ENCODE data around the gene RANBP17. TPM values are rescaled to one million over a fixed set of nuclear protein-coding genes. Genes with fewer than 3 reads are reported as not detected.

RANBP17 gene
- total and polyA plus RNA-seq, 2 experiments from 2014 or later: 43.8 to 53.1 TPM

DNA sequence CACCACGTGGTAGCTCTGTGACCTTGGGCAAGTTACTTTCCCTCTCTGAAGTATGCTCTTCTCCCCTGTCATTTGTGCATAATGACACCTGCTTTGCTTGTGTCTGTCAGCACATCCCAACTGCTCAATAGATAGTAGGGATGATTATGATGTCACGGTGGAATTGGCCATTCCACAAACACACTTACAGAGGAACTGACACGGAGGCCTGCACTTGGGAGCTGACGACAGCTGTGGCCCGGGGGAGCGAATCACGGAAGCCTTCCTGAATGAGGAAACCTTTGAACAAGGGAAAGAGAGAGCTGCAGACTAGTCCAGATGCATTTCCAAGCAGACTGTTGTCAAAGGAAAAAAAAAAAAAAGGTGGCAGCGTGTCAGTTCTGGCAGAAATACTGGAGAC lies 468.2 kb downstream of the RANBP17 start (continued):
- TF ChIP-seq, protein P1, sequence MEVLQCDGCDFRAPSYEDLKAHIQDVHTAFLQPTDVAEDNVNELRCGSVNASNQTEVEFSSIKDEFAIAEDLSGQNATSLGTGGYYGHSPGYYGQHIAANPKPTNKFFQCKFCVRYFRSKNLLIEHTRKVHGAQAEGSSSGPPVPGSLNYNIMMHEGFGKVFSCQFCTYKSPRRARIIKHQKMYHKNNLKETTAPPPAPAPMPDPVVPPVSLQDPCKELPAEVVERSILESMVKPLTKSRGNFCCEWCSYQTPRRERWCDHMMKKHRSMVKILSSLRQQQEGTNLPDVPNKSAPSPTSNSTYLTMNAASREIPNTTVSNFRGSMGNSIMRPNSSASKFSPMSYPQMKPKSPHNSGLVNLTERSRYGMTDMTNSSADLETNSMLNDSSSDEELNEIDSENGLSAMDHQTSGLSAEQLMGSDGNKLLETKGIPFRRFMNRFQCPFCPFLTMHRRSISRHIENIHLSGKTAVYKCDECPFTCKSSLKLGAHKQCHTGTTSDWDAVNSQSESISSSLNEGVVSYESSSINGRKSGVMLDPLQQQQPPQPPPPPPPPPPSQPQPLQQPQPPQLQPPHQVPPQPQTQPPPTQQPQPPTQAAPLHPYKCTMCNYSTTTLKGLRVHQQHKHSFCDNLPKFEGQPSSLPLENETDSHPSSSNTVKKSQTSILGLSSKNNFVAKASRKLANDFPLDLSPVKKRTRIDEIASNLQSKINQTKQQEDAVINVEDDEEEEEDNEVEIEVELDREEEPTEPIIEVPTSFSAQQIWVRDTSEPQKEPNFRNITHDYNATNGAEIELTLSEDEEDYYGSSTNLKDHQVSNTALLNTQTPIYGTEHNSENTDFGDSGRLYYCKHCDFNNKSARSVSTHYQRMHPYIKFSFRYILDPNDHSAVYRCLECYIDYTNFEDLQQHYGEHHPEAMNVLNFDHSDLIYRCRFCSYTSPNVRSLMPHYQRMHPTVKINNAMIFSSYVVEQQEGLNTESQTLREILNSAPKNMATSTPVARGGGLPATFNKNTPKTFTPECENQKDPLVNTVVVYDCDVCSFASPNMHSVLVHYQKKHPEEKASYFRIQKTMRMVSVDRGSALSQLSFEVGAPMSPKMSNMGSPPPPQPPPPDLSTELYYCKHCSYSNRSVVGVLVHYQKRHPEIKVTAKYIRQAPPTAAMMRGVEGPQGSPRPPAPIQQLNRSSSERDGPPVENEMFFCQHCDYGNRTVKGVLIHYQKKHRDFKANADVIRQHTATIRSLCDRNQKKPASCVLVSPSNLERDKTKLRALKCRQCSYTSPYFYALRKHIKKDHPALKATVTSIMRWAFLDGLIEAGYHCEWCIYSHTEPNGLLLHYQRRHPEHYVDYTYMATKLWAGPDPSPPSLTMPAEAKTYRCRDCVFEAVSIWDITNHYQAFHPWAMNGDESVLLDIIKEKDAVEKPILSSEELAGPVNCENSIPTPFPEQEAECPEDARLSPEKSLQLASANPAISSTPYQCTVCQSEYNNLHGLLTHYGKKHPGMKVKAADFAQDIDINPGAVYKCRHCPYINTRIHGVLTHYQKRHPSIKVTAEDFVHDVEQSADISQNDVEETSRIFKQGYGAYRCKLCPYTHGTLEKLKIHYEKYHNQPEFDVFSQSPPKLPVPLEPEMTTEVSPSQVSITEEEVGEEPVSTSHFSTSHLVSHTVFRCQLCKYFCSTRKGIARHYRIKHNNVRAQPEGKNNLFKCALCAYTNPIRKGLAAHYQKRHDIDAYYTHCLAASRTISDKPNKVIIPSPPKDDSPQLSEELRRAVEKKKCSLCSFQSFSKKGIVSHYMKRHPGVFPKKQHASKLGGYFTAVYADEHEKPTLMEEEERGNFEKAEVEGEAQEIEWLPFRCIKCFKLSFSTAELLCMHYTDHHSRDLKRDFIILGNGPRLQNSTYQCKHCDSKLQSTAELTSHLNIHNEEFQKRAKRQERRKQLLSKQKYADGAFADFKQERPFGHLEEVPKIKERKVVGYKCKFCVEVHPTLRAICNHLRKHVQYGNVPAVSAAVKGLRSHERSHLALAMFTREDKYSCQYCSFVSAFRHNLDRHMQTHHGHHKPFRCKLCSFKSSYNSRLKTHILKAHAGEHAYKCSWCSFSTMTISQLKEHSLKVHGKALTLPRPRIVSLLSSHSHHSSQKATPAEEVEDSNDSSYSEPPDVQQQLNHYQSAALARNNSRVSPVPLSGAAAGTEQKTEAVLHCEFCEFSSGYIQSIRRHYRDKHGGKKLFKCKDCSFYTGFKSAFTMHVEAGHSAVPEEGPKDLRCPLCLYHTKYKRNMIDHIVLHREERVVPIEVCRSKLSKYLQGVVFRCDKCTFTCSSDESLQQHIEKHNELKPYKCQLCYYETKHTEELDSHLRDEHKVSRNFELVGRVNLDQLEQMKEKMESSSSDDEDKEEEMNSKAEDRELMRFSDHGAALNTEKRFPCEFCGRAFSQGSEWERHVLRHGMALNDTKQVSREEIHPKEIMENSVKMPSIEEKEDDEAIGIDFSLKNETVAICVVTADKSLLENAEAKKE (CRISPR knock-in tag; IDR thresholded peaks at IDR 0.05): no peak
- no peak for TF ChIP-seq CTCF (conservative IDR thresholded peaks at IDR 0.05; ENCODE audit: low read depth in 2 of 2)
- TF ChIP-seq NANOG (IDR thresholded peaks at IDR 0.05; ENCODE audit: borderline replicate concordance): no peak
- TF ChIP-seq POLR2AphosphoS5 (IDR thresholded peaks at IDR 0.05; ENCODE audit: low read depth): no peak
- TF ChIP-seq EZH2 (IDR thresholded peaks at IDR 0.05; ENCODE audit: low read depth, unreplicated experiment): no peak

DNA sequence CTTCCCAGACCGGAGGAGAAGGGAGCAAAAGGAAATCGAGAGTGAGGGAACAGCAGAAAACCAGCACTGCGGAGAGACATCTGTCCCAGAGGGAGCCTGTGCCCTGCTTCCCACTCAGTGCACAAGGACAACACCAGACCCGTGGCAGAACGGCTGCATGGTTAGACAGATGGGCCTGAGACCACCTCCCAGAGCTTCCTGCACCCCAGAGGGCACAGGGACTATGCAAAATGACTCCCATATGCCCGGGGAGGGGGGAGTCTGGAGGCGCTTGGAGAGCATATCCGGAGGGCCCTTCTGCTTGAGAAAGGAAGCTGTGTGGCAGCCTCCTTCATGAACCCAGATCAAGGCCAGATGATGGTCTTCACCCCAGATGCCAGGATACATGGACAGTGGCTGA lies 473.8 kb downstream of the RANBP17 start:
- Histone ChIP-seq H3K4me3 (no peak overlapping the region), H4K20me1 (replicated peaks; ENCODE audit: insufficient read depth) (no peaks in the 10 kb centered on the region), H2AFZ (no peak overlapping the region), H3K79me2 (replicated peaks; ENCODE audit: insufficient read depth) (no peaks in the 10 kb centered on the region), H3K4me2 (no peak overlapping the region), H3K36me3 (ENCODE audit: insufficient read depth) (no peaks in the 10 kb centered on the region), H3F3A (replicated peaks; ENCODE audit: low read depth) (no peaks in the 10 kb centered on the region), H3K9me2 (ENCODE audit: insufficient read depth) (no peaks in the 10 kb centered on the region), H3K27me3 (ENCODE audit: insufficient read depth) (peaks cover 38% of the 10 kb centered on the region), H3K4me1 (ENCODE audit: insufficient read depth) (peaks cover 10% of the 10 kb centered on the region), H3K27ac (ENCODE audit: low read depth) (no peak overlapping the region)
- peaks cover 26% of the 10 kb centered on the region for H3K27me3 Mint-ChIP-seq (ENCODE audit: insufficient read depth, low read depth, poor library complexity)
- no peaks in the 10 kb centered on the region for H3K9me3 Mint-ChIP-seq
- no peak overlapping the region for H3K27ac Mint-ChIP-seq
- DNase-seq (ENCODE audit: low spot score): no peak
- no peak overlapping the region; the same call in 2 of the 3 replicates for H3K4me3 Mint-ChIP-seq
- H3K36me3 Mint-ChIP-seq (ENCODE audit: low read depth): no peaks in the 10 kb centered on the region
- H3K4me1 Mint-ChIP-seq: peaks cover 13% of the 10 kb centered on the region
- no peak for ATAC-seq
- TF ChIP-seq REST (IDR thresholded peaks at IDR 0.05; ENCODE audit: unreplicated experiment) (no peak), EZH2 (IDR thresholded peaks at IDR 0.05; ENCODE audit: low read depth, unreplicated experiment) (no peak), JUNB (IDR thresholded peaks at IDR 0.05; ENCODE audit: unreplicated experiment) (no peak), NANOG (IDR thresholded peaks at IDR 0.05; ENCODE audit: borderline replicate concordance) (no peak), CTCF (conservative IDR thresholded peaks at IDR 0.05; ENCODE audit: low read depth in 2 of 2) (no peak), CREB1 (CRISPR knock-in tag; IDR thresholded peaks at IDR 0.05; ENCODE audit: low read depth) (no peak), EZH2phosphoT487 (IDR thresholded peaks at IDR 0.05; ENCODE audit: unreplicated experiment) (no peak)
- TF ChIP-seq, protein P2, sequence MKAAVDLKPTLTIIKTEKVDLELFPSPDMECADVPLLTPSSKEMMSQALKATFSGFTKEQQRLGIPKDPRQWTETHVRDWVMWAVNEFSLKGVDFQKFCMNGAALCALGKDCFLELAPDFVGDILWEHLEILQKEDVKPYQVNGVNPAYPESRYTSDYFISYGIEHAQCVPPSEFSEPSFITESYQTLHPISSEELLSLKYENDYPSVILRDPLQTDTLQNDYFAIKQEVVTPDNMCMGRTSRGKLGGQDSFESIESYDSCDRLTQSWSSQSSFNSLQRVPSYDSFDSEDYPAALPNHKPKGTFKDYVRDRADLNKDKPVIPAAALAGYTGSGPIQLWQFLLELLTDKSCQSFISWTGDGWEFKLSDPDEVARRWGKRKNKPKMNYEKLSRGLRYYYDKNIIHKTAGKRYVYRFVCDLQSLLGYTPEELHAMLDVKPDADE (IDR thresholded peaks at IDR 0.05): no peak

Data from GM23338 (cell line).